Spleen (tissue), 7 donors: ENCODE data around the gene TRIM33.

Source experiments
- POLR2A ChIP-seq, 3 donors: fragments of 450-650 bp; IDR thresholded peaks; one replicate each; pipeline ENCODE4 v1.5.1; 2017; ENCODE audit warnings: antibody characterized with exemption in 3 of 3, mild to moderate bottlenecking in 1 of 3
- TF ChIP-seq, protein P1 (sequence below), 11 experiments: fragments of 200-600 bp in 7 of 11; fragments of 450-650 bp in 4 of 11; sonication (generic) in 4 of 11; IDR thresholded peaks in 8 of 11; conservative IDR thresholded peaks in 3 of 11; 1 replicate in 7 of 11; 2 replicates in 4 of 11; pipeline versions ENCODE4 v1.4.0 to v1.8.0; 2016 to 2021; ENCODE audit warnings: antibody characterized with exemption in 11 of 11, inconsistent platforms in 4 of 11, mild to moderate bottlenecking in 1 of 11
- donor health status: DM: no; HTN: no; CAD: no; lungs with moderate emphysema.
- donor health status: DM: no; HTN: no; CAD: no.
- donor health status: DM: no; HTN: no; CAD: no.

DNA sequence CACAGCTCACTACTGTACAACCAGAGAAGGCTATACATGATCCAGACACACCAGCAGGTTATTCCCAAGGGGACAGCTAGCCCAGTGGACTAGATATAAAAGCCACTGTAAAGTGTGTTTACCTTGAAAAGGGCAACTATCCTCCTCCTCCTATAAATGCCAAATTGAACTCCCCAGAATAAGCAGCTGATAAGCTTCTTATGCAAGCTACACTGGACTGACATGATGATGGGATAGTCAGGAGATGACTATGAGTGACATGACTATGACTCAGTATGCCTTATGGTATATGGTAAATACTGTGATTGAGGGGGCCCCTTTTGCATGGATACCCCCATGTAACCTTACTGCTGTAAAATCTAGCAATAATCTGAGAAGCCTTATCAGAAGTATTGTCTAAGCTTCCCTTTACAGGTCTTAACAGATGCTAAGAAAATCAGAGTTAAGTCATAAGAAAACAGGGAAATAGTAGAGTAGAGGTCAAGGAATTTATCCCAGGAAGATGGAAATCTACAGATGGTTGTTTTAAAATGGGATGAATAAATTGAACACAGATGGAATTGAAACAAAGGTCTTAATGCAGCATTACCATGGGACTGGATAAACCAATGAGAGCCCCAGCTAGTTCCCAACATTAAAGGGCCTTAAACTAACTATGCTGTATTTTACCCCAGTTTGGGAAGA is 55.8 kb downstream of the TRIM33 start:
- TF ChIP-seq, protein P1, sequence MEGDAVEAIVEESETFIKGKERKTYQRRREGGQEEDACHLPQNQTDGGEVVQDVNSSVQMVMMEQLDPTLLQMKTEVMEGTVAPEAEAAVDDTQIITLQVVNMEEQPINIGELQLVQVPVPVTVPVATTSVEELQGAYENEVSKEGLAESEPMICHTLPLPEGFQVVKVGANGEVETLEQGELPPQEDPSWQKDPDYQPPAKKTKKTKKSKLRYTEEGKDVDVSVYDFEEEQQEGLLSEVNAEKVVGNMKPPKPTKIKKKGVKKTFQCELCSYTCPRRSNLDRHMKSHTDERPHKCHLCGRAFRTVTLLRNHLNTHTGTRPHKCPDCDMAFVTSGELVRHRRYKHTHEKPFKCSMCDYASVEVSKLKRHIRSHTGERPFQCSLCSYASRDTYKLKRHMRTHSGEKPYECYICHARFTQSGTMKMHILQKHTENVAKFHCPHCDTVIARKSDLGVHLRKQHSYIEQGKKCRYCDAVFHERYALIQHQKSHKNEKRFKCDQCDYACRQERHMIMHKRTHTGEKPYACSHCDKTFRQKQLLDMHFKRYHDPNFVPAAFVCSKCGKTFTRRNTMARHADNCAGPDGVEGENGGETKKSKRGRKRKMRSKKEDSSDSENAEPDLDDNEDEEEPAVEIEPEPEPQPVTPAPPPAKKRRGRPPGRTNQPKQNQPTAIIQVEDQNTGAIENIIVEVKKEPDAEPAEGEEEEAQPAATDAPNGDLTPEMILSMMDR (IDR thresholded peaks at IDR 0.05 in 8 of 11, conservative IDR thresholded peaks at IDR 0.05 in 3 of 11), result no peak
- no peak for TF ChIP-seq POLR2A (IDR thresholded peaks at IDR 0.05)
